Activated naive CD4-positive, alpha-beta T cell treated with anti-CD3 and anti-CD28 coated beads, Interleukin-2, amount 50 U/mL, for 72 hours (primary cell): ENCODE measurements around the gene GTF2H4. TPM values are rescaled to one million over a fixed set of nuclear protein-coding genes. Genes with fewer than 3 reads are reported as not detected.
"Not testable (repeated sequence)": the region's sequence is repeated elsewhere in the genome, so short reads cannot be mapped to it uniquely, and the experiment has no call there.

ENCODE experiments used
- ATAC-seq, 2 donors: fragments of 150-1000 bp; cut with Tn5 transposase; 2 replicates each; pipeline ENCODE4 v1.10.0; 2021; ENCODE audit warnings: mild to moderate bottlenecking in 2 of 2, moderate library complexity in 2 of 2
- DNase-seq, 2 donors: peaks; one replicate each; pipeline ENCODE4 v3.0.0; 2021 to 2022; ENCODE audit warnings: low spot score in 2 of 2
- H3K27ac Mint-ChIP-seq, 2 donors: one replicate each; pipeline ENCODE4 v1.8.0; 2022; ENCODE audit warnings: mild to moderate bottlenecking in 2 of 2, mixed read lengths in 2 of 2
- H3K36me3 Mint-ChIP-seq, 2 donors: one replicate each; pipeline ENCODE4 v1.8.0; 2022; ENCODE audit warnings: mixed read lengths in 2 of 2
- H3K9me3 Mint-ChIP-seq, 2 donors: one replicate each; pipeline ENCODE4 v1.8.0; 2022; ENCODE audit warnings: mixed read lengths in 2 of 2
- total RNA-seq, 2 donors: library from RNA; stranded (reverse); gene quantifications; one replicate each; pipeline ENCODE4 v1.2.3, GENCODE V29; 2022

Gene GTF2H4
- total RNA-seq, 2 donors from 2014 or later = 27.6 to 44.9 TPM

DNA sequence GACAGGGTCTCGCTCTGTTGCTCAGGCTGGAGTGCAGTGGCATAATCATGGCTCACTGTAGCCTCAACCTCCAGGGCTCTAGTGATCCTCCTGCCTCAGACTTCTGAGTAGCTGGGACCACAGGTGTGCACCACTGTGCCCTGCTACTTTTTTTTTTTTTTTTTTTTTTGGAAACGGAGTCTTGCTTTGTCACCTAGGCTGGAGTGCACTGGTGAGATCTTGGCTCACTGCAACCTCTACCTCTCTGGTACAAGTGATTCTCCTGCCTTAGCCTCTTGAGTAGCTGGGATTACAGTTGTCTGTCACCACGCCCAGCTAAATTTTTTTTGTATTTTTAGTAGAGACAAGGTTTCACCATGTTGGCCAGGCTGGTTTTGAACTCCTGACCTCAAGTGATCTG lies 19.1 kb downstream of the GTF2H4 start:
- peaks cover 15 to 28% of the 10 kb centered on the region in 2 donors for H3K36me3 Mint-ChIP-seq
- not testable (repeated sequence) for DNase-seq, ATAC-seq, H3K27ac Mint-ChIP-seq
- peaks cover 4 to 14% of the 10 kb centered on the region in 2 donors for H3K9me3 Mint-ChIP-seq

DNA sequence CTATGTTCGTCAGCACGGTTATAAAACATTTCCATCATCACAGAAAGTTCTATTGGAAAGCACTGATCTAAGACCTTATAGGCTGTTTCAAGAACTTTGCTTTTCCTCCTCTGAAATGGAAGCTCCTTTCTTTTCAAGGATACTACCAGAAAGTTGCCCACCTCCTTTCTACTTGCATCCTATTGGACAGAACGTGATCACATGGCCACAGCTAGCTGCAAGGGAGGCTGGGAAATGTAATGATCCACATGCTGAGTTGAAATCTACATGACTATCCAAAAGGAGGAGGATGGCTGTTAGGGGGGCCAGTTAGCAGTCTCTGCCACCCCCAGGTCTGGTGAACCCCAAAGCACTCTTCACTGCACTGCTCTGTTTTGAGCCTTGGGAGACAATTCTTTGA lies 20.7 kb downstream of the GTF2H4 start:
- ATAC-seq (no peak), DNase-seq (no peak)
- Mint-ChIP-seq H3K9me3 (peaks cover 4 to 14% of the 10 kb centered on the region in 2 donors), H3K27ac (no peak overlapping the region), H3K36me3 (peaks cover 15 to 28% of the 10 kb centered on the region in 2 donors)

DNA sequence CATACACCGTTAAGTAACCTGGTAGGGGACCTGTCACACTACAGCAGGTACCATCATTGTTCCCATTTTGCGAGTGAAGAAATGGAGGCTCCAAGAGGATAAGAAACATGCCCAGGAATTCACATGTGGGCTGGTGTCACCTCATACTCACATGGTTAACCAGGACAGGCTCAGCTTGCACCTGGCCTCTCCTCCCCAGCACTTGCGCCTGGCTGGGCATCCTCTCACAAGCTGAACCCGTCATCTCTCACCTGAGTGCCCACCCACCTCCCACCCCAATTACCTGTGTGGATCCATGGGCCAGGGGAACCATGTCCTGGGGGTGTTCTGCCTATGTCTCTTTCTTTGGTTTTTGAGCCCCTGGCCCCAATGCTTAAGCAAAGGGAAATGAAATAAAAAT lies 22.5 kb downstream of the GTF2H4 start:
- Mint-ChIP-seq H3K27ac (no peak overlapping the region), H3K36me3 (peaks cover 15 to 28% of the 10 kb centered on the region in 2 donors), H3K9me3 (peaks cover 4 to 14% of the 10 kb centered on the region in 2 donors)
- DNase-seq (no peak), ATAC-seq (no peak)

DNA sequence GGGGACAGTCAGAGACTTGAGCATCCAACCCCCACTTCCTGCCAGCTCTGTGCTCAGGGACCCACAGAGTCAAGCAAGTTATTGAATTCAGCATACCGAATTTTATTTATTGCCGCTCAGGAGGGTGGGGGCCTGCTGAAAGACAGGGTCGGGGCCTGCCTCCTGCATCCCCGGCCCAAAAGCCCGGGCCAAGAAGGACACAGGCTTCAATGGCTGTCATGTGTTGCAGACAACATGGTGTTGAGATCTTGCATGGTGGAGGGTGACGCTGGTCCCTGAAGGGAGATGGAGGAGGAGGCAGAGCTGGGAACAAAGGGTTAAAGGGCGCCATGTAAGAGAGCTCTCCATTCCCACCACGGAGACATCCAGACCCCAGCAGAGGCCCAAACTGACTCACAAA lies 23.3 kb downstream of the GTF2H4 start:
- Mint-ChIP-seq H3K9me3 (peaks cover 4 to 14% of the 10 kb centered on the region in 2 donors), H3K36me3 (peaks cover 15 to 27% of the 10 kb centered on the region in 2 donors), H3K27ac (no peak overlapping the region)
- ATAC-seq (no peak), DNase-seq (no peak)

DNA sequence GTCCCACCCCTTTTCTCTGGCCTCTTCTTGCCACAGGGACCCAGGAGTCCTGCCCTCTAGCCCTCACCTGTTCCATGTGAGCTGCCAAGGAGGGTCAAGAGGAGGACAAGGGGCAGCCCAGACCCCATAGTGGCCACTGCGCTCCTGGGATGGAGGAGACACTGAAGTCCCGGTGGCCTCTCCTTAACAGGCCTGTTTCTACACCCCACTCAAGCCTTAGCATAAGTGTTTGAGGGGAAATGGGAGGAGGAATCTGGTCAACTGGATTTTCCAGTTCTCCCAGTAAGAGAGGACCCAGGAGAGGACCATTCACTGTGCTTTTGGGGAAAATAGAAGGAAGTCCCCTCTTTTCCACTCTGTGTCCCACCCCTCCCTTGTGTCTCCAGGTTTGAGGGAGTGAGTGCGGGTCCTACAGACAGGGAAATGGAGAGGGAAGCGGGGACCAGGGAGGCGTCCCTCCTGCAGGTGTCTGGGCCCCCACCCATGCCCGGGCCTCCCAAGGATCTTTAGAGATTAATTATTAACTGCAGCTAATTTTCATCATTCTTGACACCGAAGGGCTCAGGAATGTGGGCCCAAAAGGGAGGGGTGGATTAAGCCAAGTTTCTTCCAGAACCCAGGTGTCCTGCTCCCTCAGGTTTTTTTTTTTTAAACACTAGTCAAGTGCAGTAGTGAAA lies 24.1 kb downstream of the GTF2H4 start, which contains the start of gene SFTA2:
Gene SFTA2, minus strand, starts transcription at position 202 of the 677 bp plus-strand sequence. Its CDS starts 74 bp downstream, at position 128.
- H3K9me3 Mint-ChIP-seq = peaks cover 4 to 14% of the 10 kb centered on the region in 2 donors
- H3K27ac Mint-ChIP-seq = no peak within 1 kb of the TSS
- ATAC-seq = no peak
- H3K36me3 Mint-ChIP-seq = peaks cover 10 to 20% of the 10 kb centered on the region in 2 donors
- no peak for DNase-seq

DNA sequence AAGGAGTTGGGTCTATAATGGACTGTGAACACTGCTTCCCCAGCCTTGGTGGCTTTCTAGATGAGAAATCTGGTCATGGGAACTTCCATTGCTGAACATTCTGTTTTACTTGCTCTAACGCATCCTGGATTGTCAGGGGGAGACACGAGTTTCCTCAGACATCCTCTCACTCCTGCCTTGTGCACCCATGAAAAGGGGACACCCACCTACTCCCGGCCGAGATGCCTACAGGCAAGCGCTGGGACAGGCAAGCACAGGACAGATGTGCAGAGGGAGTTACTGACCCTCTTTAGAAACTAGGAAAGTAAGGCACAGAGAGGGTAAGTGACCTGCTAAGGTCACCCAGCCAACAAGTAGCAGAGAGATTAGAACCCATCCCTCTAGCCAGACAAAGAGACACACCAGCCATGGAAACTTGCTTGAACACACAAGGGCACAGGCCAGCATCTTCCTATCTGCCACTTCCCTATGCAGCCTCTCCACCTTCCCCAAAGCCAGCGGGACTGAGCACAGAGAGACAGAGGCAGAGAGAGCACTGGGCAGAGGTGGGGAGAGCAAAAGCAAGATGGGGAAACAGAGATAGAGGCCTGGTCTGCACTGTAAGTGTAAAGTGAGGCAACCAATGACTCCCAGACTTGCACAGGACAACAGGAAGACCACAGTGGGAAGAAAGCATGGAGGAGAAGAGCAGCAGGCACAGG lies 24.8 kb downstream of the GTF2H4 start:
- no peak overlapping the region for H3K27ac Mint-ChIP-seq

DNA sequence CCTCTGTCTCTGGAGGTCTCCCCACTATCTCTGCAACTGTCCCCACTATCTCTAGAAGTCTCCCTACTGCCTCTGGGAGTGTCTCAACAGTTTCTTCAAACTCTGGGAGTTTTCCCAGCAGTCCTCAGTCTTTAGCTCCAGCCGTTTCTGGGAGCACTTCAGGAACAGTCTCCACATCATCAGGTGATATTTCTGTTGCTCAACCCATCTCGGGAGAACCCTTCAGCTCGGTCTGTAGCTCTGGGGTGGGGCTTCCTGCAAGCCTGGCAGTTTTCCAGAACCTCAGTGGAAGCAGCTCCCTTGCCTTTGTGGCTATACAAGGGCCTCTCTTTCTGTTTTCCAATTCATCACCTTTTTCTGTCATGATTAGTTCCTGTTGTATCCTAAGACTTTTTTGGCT lies 27.0 kb downstream of the GTF2H4 start:
- Mint-ChIP-seq H3K9me3 (no peaks in the 10 kb centered on the region), H3K36me3 (no peaks in the 10 kb centered on the region), H3K27ac (no peak overlapping the region)
- no peak for ATAC-seq
- DNase-seq = no peak

More for the DNA sequence above, 24.8 kb downstream of the GTF2H4 start:
- ATAC-seq = no peak
- Mint-ChIP-seq H3K9me3 (peaks cover 4 to 14% of the 10 kb centered on the region in 2 donors), H3K36me3 (peaks cover 8 to 14% of the 10 kb centered on the region in 2 donors)
- no peak for DNase-seq

DNA sequence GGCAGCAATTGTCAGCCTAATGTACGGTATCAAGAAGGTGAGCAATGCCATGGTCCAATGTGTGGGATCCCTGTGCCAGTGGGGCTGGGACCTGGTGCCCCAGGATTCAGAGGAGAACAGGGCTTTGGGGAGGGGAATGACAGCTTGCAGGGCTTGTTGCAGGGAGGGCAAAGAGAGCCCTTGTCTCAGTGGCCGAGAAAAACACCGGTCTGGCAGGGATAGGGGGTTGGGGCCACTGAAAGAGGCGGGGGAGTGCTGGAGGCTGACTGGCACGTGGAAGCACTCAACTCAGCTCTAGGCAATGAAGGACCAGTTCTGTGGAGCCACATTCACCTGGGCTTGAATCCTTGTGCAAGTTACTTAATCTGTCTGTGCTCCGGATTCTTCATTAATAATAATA lies 29.3 kb downstream of the GTF2H4 start:
- DNase-seq (no peak), ATAC-seq (no peak)
- no peaks in the 10 kb centered on the region for H3K36me3 Mint-ChIP-seq
- no peaks in the 10 kb centered on the region for H3K9me3 Mint-ChIP-seq
- H3K27ac Mint-ChIP-seq = no peak overlapping the region

DNA sequence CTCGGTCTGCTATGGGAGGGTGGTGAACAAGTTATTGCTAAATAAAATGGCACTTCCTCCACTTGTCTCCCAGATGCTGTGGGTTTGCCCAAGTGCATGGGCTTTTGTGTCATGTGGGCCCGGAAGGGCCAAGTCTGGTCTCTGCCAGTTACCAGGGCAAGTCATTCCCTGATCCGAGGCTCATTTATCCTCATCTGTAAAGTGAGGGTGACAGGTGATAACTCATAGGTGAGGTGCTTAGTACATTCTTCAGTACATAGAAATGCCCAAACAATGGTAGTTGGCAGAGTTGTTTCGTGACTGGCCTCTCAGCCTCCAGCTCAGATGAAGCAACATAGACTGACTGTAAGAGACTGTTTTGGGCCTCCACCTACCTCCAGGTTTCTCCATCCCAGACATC lies 30.7 kb downstream of the GTF2H4 start:
- H3K36me3 Mint-ChIP-seq = no peaks in the 10 kb centered on the region
- no peaks in the 10 kb centered on the region for H3K9me3 Mint-ChIP-seq
- H3K27ac Mint-ChIP-seq = no peak overlapping the region
- ATAC-seq (no peak), DNase-seq (no peak)

DNA sequence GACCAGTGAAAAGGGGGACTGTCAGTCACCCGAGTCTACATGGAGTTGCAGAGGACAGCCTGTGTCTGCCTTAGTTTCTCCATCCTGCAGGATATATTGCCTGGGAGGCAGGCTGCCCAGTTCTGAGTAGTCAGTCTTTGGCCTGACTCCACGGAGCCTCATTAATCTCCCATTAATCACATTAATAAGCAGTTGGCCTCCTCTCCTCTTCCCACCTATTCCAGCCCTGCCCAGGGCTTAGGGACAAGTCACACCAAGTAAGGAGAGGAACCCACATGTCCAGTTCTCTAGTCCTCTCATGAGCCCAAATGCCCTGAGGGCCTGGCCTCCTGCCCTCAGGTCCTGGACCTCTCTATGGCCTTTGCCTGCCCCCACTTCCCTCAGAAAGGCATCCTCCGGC lies 31.5 kb downstream of the GTF2H4 start:
- ATAC-seq (no peak), DNase-seq (no peak)
- Mint-ChIP-seq H3K36me3 (no peaks in the 10 kb centered on the region), H3K27ac (no peak overlapping the region), H3K9me3 (no peaks in the 10 kb centered on the region)

DNA sequence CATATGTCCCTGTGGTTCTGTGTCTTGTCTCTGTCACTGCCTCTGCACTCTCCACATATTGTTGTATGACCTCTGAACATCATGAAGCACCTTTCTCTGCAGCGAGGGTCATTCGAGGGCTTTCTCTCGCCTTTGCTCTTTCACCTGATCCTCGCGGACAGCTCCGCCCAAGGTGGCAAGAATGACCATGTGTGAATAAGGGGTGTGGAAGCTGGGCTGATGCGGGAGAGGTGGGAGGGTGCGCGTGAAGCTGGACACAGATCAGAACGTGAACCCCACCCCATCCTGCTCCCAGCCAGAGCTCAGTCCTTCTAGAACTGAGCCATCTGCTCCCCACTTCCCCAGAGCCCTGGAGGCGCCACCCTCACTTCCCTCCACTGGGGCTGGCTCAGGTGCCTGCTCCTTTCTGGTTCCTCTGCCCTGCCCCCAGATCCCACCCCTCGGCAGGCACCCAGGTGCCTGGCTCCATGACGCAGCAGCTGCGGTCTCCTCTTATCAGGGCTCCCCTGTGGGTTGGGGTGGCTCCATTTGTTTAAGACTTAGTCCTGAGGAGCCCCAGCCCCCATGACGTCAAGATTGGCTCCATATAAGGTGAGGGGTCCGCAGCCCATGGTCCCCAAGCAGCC lies 32.5 kb downstream of the GTF2H4 start, which contains the start of gene MUCL3:
Gene MUCL3, plus strand, starts transcription at position 613 of the 626 bp plus-strand sequence. CDS start 27 bp downstream, outside the sequence.
- no peak within 1 kb of the TSS for H3K27ac Mint-ChIP-seq
- H3K36me3 Mint-ChIP-seq = no peaks in the 10 kb centered on the region
- ATAC-seq (no peak), DNase-seq (no peak)
- no peaks in the 10 kb centered on the region for H3K9me3 Mint-ChIP-seq

DNA sequence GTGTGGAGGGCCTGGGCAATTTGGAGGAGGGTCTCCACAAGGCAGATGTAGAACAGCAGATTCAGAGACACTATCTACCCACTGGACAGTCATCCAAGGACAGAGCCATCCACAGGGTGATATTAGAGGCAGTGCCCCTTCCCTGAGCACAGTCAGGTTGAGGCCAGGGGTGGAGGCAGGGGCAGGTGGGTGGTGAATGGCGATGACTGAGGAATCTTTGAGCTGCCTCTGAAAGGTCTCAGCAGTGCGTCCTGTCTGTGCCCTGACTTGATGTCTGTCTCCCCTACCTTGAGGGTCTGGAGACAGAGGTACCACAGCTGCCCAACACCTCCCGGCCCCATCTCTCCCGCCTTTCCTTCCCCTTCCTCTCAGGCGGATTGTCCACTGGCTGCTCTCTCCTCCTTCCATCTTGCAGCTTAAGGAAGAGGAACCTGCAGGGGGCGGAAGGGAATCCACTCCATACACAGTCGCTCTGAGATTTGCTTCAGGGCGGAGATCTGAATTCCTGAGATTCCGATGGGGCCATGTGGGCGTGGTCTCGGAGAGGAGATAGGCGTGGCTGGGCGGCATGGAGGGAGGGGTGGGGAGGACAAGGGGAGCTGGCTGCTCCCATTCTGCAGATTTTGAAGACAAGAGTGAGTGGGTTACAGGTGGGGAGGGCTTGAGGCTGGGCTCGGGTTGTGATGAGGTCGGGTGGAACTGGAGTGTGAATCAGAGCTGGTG lies 34.5 kb downstream of the GTF2H4 start:
- H3K27ac Mint-ChIP-seq = no peak overlapping the region

DNA sequence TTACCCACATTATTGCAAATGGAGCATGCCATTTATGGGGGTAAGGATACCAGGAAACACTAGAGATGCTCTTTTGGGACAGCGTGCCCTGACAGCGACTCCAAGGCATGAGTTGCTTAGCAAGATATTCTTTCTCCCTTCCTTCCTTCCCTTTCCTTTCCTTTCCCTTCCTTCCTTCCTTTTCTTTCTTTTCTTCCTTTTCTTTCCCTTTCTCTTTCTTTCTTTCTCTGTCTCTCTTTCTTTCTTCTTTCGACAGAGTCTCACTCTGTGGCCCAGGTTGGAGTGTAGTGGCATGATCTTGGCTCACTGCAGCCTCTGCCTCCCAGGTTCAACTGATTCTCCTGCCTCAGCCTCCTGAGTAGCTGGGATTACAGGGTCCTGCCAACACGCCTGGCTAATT lies 36.0 kb downstream of the GTF2H4 start:
- DNase-seq (no peak), ATAC-seq (no peak)
- Mint-ChIP-seq H3K9me3 (no peaks in the 10 kb centered on the region), H3K27ac (no peak overlapping the region), H3K36me3 (peaks cover 0 to 6% of the 10 kb centered on the region in 2 donors)

More for the DNA sequence above, 34.5 kb downstream of the GTF2H4 start:
- Mint-ChIP-seq H3K36me3 (no peaks in the 10 kb centered on the region), H3K9me3 (no peaks in the 10 kb centered on the region)
- no peak for DNase-seq
- no peak for ATAC-seq

DNA sequence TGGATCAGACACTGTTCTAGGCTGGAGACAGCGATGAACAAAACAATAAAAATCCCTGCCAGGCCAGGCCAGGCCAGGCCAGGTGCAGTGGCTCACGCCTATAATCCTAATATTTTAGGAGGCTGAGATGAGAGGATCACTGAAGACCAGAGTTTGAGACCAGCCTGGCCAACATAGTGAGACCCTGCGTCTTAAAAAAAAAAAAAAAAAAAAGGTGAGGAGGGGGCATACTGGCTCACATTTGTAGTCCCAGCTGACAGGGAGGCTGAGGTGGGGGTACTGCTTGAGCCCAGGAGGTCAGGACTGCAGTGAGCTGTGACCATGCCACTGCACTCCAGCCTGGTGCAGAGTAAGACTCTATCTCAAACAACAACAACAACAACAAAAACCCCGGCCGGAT lies 37.3 kb downstream of the GTF2H4 start:
- no peak overlapping the region for H3K27ac Mint-ChIP-seq
- peaks cover 0 to 3% of the 10 kb centered on the region in 2 donors for H3K9me3 Mint-ChIP-seq
- no peak for DNase-seq
- no peak for ATAC-seq
- H3K36me3 Mint-ChIP-seq = peaks cover 1 to 6% of the 10 kb centered on the region in 2 donors

DNA sequence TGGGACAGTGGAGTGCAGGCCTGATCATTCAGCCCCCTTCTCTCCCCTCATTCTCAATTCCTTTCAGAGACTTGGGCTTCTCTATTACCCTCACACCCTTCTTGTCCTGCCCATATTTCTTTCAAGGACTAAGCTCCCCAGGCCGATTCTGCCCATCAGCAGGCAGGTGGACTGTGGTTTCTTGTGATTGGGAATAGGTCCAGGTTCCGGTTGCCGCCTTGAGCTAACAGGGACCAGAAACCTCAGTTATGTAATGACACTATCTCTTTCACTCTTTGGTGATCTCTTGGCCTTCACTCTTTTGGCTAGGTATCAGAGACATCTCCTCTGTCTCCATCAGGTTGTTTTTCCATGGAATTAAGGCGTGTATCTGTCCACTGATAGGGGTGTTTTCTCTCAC lies 39.2 kb downstream of the GTF2H4 start:
- ATAC-seq (no peak), DNase-seq (no peak)
- peaks cover 6 to 9% of the 10 kb centered on the region in 2 donors for H3K36me3 Mint-ChIP-seq
- peaks cover 10 to 12% of the 10 kb centered on the region in 2 donors for H3K9me3 Mint-ChIP-seq
- no peak overlapping the region for H3K27ac Mint-ChIP-seq

DNA sequence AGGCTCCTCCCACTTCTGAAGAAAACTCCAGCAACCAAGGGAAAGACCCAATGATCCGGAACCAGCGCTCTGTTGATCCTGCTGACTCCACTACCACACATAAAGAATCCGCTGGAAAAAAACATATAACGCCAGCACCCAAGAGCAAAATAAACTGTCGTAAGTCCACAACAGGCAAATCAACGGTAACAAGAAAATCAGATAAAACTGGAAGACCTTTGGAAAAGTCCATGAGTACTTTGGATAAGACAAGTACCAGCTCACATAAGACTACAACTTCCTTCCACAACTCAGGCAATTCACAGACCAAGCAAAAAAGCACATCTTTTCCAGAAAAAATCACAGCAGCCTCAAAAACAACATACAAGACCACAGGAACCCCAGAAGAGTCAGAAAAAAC lies 40.8 kb downstream of the GTF2H4 start:
- Mint-ChIP-seq H3K27ac (no peak overlapping the region), H3K36me3 (peaks cover 6 to 9% of the 10 kb centered on the region in 2 donors), H3K9me3 (peaks cover 10 to 12% of the 10 kb centered on the region in 2 donors)
- DNase-seq = no peak
- ATAC-seq = no peak
